Activated effector memory CD4-positive, alpha-beta T cell treated with Interleukin-2 at 50 U/mL for 16 hours (primary cell): ENCODE results near the gene ISYNA1.

Experiments
- DNase-seq: peaks from one replicate; pipeline ENCODE4 v3.0.0-alpha.2; 2020

ISYNA1 gene

GRCh38 chr19:18466354-18466753 is 28.4 kb upstream of the ISYNA1 start:
- no peak for DNase-seq

- DNase-seq, result no peak
Measured at GRCh38 chr19:18465964-18466339, 28.0 kb upstream of the ISYNA1 start.

DNA sequence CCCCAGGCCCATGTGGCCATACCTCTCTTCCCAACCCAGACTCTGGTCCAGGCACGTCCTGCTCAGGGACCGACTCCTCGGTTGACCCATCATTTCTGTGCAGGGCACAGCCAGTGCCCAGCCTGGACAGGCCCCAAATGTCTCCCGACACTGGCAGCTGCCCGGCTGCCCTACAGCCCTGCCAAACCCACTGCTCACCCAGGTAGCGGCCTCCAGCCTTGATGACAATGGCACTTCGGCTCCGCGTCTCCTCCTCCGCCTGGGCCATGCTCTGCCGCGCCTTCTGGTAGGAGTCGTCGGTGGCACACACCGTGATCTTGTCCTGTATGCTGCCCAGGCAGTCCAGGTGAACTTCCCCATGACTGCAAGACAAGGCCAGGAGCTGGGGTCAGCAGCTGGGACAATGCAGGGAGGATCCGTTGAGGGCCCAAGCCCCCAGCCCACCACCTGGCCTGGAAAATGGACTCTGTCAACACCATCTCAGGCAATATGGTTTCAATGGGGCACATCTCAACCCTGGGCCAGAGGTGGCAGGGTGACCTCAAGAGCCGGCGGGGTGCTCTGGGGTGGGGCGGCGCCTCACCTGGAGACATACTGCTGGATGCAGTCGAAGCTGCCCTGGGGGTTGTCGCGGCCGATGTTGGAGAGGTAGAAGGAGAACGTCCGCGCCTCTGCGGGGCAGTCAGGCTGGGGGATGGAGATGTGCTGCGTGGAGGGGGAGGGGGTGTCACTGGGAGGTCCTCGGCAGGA is 27.5 kb upstream of the ISYNA1 start:
- DNase-seq, result no peak

GRCh38 chr19:18464646-18465045 is 26.7 kb upstream of the ISYNA1 start:
- no peak for DNase-seq

- no peak for DNase-seq
Measured at GRCh38 chr19:18461471-18461870, 23.5 kb upstream of the ISYNA1 start.

GRCh38 chr19:18460900-18461299 is 23.0 kb upstream of the ISYNA1 start:
- no peak for DNase-seq

GRCh38 chr19:18457483-18458331 is 19.8 kb upstream of the ISYNA1 start:
- no peak for DNase-seq

GRCh38 chr19:18456974-18457373 is 19.0 kb upstream of the ISYNA1 start:
- no peak for DNase-seq

DNA sequence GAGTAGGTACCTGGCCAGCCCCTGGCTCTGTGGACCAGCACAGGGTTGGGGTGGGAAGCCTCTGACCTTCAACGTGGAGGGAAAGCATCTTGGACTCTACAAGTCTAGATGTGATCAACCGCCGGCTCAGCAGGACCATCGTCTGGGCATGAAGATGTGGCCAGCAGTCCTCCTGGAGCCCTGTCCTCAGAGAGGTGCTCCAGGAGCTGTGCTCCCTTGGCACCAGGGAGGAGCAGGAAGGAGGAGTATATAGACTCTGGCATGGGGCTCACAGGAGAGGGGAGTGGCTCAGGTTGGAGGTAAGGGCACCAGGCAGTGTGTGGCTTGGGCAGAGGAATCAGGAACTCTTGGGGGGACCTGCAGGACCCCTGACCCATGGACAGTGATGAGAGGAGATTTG is 18.3 kb upstream of the ISYNA1 start:
- DNase-seq, result no peak

DNA sequence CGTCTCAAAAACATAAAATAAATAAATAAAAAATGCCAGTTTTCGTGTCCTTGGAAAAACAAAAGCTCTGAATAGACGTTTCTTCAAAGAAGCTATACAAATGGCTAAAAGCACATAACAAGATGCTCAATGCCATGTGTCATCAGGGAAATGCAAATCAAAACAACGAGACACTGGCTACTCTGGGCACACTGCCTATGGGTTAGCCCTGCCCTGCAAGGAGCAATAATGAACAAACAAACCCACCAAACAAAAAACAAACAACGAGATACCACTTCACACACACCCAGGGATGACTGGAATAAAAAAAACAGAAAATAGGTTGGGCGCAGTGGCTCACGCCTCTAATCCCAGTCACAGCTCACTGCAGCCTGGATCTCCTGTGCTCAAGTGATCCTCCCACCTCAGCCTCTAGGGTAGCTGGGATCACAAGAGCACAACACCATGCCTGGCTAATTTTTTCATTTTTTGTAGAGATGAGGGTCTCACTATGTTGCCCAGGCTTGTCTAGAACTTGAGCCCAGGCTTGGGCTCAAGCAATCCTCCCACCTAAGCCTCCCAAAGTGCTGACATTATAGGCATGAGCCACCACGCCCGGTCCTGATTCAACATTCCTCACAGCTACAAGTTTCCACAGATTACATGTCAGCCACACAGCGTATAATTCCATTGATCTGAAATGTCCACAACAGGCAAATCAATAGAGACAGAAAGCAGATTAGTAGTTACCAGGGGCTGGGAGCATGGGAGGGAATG is 15.5 kb upstream of the ISYNA1 start:
- no peak for DNase-seq

- DNase-seq, result no peak
Measured at GRCh38 chr19:18452386-18452785, 14.5 kb upstream of the ISYNA1 start.

DNA sequence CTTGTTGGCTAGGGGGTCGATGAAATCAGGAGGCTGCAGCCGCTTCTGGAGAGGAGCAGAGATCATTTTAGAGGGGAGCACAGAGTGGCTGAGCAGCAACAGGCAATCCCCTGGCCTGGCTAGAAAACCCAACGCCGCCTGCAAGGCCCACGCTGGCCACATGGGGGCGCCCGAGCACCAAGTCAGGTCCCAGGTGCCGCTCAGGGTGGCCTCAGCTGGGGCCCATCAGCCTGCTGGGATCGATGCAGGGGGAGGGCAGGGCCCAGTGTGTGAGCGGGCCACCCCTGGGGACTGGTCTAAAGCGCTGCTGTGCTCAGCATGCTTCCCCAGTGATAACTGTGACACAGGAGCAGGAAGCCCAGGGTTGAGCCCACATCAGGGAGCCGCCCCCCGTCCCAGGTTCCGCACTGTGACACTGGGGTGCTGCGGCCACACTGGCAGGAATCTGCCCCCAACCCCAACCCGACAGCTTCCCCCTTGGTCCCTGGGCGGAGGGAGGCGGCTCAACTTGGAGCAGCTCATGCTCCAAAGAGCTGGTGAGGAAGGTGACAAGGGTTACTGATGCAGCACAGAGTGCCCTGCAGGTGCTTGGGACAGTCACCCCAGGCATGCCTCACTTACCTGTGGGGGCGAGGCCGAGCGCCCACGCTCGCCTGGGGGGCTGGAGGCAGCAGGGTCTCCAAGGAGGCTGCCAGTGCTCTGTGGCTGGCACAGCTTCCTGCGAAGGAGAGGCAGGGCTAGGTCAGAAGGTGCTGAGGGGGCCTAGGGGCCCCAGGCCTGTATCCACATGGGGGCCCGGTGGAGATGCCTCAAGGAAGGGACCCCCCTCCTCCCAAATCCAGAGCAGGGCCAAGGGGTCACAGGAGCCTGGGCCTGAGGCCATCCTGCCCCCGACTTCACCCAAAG is 13.3 kb upstream of the ISYNA1 start:
- DNase-seq, result peak; percentile 79

GRCh38 chr19:18450021-18450930 is 12.3 kb upstream of the ISYNA1 start:
- DNase-seq, result no peak

DNA sequence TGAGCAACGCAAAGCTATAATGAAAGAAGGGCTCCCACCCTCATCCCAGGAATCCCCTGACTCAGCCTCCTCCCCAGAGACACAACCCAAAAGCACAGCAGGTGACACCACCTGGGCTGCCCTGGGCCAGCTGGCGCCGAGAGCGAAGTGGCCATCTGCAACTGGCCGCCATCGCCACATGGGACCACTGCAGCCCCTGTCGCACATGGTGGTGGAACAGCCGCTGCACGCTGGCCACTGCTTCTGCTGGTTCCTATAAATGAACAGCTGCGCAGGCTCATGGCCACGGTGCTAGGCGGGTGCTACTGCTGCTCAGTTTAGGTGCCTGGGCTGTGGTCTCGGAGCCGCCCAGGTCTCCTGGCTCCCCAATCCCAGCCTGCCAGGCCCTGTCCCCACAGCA is 11.6 kb upstream of the ISYNA1 start:
- no peak for DNase-seq

GRCh38 chr19:18446811-18447359 is 9.0 kb upstream of the ISYNA1 start:
- no peak for DNase-seq

GRCh38 chr19:18446145-18446810 is 8.3 kb upstream of the ISYNA1 start:
- no peak for DNase-seq

DNA sequence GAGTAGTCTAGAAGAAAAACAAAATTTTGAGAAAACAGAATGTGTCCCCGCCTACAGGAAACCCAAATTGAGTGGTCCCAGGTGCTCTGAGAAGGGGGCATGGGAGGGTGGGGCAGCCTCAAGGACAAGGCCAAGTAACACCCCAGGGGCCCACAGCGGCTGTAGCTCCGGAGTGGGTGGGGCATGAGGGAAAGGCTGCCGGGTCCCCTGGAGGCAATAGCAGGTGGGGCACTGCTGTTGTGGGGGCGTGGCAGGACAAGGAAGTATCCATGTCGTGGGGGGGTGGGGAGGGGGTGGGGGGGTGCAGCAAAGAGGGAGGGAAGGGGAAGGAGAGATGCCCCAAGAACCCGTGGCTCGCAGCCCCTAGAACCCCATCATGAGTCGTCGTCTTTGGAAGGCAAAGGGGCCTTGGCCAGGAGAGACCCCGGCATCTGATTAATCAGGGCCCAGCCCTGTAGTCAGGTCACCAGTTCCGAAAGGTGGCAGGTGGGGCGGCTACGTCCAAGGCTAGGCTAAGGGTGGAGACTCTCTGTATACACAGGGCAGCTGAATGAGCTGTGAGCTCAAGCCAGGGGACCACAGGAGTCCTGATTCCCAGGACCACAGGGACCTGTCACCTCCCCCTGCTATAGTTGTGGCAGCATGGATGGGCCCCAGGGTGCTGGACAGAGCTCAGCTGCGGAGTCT is 7.5 kb upstream of the ISYNA1 start:
- DNase-seq, result no peak

DNA sequence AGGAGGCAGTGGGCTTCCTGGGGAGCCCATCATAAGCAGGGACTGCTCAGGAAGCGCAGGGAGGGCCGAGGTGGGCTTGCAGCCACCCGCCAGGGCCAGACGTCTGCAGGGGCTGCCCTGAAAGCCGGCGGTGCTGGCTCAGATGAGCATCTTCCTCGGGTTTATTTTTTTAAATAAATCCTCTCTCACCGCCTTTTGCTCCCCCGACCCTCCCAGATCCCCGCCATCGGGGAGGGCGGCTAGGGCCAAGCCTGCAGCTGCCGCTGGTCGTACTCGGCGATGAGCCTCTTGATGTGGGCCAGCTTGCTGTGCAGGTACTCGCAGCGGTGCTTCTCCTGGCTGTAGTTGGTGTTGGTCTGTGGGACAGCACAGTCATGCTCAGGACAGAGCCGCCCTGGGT is 6.6 kb upstream of the ISYNA1 start:
- DNase-seq, result no peak

- no peak for DNase-seq
Measured at GRCh38 chr19:18443831-18444230, 5.9 kb upstream of the ISYNA1 start.

- DNase-seq, result no peak
Measured at GRCh38 chr19:18443406-18443805, 5.5 kb upstream of the ISYNA1 start.
